GM03348 (cell line): Measurements from ENCODE around the gene SEC24C.
"Not testable (repeated sequence)": the region's sequence is repeated elsewhere in the genome, so short reads cannot be mapped to it uniquely, and the experiment has no call there.

Experiments
- DNase-seq: peaks from one replicate; pipeline ENCODE4 v3.0.0; 2012; ENCODE audit warnings: low spot score

SEC24C gene

GRCh38 chr10:73771722-73772280 is 27.6 kb downstream of the SEC24C start:
- DNase-seq = peak; percentile 97

GRCh38 chr10:73772281-73773151 is 28.3 kb downstream of the SEC24C start:
- DNase-seq = peak; percentile 89

GRCh38 chr10:73773152-73773879 is 29.1 kb downstream of the SEC24C start:
- peak; percentile 29 for DNase-seq

- no peak for DNase-seq
Measured at GRCh38 chr10:73774637-73775036, 30.5 kb downstream of the SEC24C start.

GRCh38 chr10:73779018-73779417 is 34.8 kb downstream of the SEC24C start:
- no peak for DNase-seq

- no peak for DNase-seq
Measured at GRCh38 chr10:73779539-73780197, 35.5 kb downstream of the SEC24C start.

- DNase-seq = no peak
Measured at GRCh38 chr10:73780301-73780700, 36.1 kb downstream of the SEC24C start.

- no peak for DNase-seq
Measured at GRCh38 chr10:73780966-73781365, 36.8 kb downstream of the SEC24C start.

GRCh38 chr10:73781548-73781878 is 37.3 kb downstream of the SEC24C start:
- DNase-seq = no peak

GRCh38 chr10:73781879-73782748 is 37.9 kb downstream of the SEC24C start, which contains the start of gene CHCHD1:
TSS of gene CHCHD1 (plus strand) at chr10:73782048. CDS start at chr10:73782076, 28 bp downstream.
- peak; percentile 94 for DNase-seq

GRCh38 chr10:73782749-73783085 is 38.5 kb downstream of the SEC24C start:
- DNase-seq = no peak

GRCh38 chr10:73785211-73785720 is 41.1 kb downstream of the SEC24C start, which contains the start of gene ZSWIM8:
TSS of gene ZSWIM8 (plus strand) at chr10:73785606. CDS start at chr10:73785879, 273 bp downstream.
- DNase-seq = peak; percentile 94

GRCh38 chr10:73785721-73786511 is 41.7 kb downstream of the SEC24C start:
- peak; percentile 67 for DNase-seq

- DNase-seq = no peak
Measured at GRCh38 chr10:73786512-73786885, 42.3 kb downstream of the SEC24C start.

GRCh38 chr10:73787031-73787800 is 43.0 kb downstream of the SEC24C start:
- DNase-seq = not testable (repeated sequence)

GRCh38 chr10:73788864-73789658 is 44.9 kb downstream of the SEC24C start:
- no peak for DNase-seq

- DNase-seq = no peak
Measured at GRCh38 chr10:73789659-73790055, 45.5 kb downstream of the SEC24C start.

GRCh38 chr10:73790886-73791625 is 46.9 kb downstream of the SEC24C start:
- DNase-seq = no peak
